Peyer's patch (tissue), 4 donors: ENCODE data around the gene NOS1.

Experiments
- POLR2A ChIP-seq, 2 donors: fragments of 450-650 bp; IDR thresholded peaks; one replicate each; pipeline ENCODE4 v1.5.1; 2017; ENCODE audit warnings: antibody characterized with exemption in 2 of 2, mild to moderate bottlenecking in 2 of 2, moderate library complexity in 2 of 2
- TF ChIP-seq, protein P1 (sequence below), 6 experiments: fragments of 450-650 bp in 4 of 6; fragments of 200-600 bp in 2 of 6; sonication (generic) in 1 of 6; IDR thresholded peaks; one replicate each; pipeline ENCODE4 v1.5.1; 2017 to 2019; ENCODE audit warnings: antibody characterized with exemption in 6 of 6, mild to moderate bottlenecking in 3 of 6, moderate library complexity in 1 of 6

DNA sequence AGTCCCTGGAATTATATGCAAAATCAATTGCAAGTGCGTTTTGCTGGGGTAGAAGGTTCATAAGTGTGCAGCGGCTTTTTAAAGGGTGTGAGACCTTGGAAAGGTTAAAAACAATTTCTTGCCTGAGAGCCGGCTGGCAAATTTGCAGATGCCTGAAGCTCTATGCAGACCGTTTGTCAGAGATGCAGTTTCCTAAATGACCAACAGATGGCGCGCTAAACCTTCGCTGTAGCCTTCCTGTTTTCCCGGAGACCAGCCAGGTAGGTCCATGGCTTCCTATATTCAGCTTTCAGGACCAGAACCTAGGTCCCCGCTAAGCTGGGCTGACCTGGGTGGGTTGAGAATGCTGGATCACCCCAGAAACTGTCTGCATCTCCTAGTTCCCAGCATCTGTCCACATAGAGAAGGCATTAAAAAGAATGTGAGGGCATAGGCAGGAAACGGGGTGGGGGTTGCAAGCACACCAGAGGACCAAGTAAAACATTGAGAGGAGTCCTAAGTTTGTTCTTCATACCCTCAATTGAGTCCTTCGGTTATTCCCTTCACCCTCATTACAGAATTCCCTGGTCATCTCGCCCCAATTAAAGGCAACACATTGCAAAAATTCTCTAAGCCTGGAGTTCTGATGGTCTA is 5.7 kb upstream of the NOS1 start:
- TF ChIP-seq, protein P1, sequence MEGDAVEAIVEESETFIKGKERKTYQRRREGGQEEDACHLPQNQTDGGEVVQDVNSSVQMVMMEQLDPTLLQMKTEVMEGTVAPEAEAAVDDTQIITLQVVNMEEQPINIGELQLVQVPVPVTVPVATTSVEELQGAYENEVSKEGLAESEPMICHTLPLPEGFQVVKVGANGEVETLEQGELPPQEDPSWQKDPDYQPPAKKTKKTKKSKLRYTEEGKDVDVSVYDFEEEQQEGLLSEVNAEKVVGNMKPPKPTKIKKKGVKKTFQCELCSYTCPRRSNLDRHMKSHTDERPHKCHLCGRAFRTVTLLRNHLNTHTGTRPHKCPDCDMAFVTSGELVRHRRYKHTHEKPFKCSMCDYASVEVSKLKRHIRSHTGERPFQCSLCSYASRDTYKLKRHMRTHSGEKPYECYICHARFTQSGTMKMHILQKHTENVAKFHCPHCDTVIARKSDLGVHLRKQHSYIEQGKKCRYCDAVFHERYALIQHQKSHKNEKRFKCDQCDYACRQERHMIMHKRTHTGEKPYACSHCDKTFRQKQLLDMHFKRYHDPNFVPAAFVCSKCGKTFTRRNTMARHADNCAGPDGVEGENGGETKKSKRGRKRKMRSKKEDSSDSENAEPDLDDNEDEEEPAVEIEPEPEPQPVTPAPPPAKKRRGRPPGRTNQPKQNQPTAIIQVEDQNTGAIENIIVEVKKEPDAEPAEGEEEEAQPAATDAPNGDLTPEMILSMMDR (IDR thresholded peaks at IDR 0.05), result peak in 5 of 6 experiments; percentile 26 to 87 (median 82)
- no peak for TF ChIP-seq POLR2A (IDR thresholded peaks at IDR 0.05)
